Testis (tissue), 2 donors: ENCODE data around the gene ACAP3.

Source experiments
- CTCF ChIP-seq, 3 experiments: fragments of 450-650 bp in 2 of 3; fragments of 200-600 bp in 1 of 3; sonication (generic) in 1 of 3; IDR thresholded peaks; one replicate each; pipeline ENCODE4 v1.5.1; 2016 to 2019; ENCODE audit warnings: antibody characterized with exemption in 3 of 3, mild to moderate bottlenecking in 2 of 3, moderate library complexity in 1 of 3
- POLR2A ChIP-seq: fragments of 450-650 bp; IDR thresholded peaks from one replicate; pipeline ENCODE4 v1.6.1; 2017; ENCODE audit warnings: antibody characterized with exemption, mild to moderate bottlenecking, moderate library complexity

DNA sequence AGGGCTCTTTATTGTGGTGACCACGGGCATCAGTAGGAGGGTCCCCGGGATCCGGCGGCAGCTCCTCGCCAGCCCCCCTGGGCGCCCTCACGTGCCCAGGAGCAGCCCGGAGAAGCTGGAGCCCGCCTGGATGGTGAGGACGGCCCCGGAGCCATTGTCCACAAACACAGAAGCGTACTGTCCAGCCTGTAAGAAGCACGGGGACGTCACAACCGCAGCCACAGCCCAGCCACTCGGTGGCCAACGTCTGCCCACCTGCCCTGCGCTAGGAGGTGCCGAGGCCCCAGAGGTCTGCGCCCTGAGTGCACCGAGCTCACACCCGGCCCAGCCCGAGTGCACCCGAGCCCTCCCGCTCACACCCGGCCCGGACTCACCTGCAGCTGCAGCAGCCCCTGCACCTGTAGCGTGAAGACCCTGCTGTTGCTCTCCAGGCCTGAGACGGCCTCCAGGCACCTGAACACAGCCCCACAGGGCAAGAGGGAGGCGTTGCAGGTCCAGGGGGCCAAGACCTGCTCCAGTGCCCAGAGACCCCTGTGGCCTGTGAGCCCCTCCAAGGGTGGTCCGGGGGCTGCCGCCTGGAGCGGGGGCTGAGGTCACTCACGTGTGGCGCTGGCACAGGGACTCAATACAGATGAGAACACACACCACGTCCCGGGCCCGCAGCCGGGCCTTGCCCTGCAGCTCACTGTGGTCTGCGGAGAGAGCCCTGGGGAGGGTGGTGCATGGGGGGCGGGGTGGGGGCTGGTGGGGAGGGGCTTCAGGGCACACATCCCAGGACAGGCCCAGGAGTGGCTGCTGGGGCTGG is 65.1 kb downstream of the ACAP3 start:
- TF ChIP-seq POLR2A (no peak), CTCF (IDR thresholded peaks at IDR 0.05) (no peak)
